Measurements from ENCODE around the gene TARS1. TPM values are rescaled to one million over a fixed set of nuclear protein-coding genes. Genes with fewer than 3 reads are reported as not detected.

Gene TARS1
- total RNA-seq, 1 experiment from 2014 or later = 107 TPM

DNA sequence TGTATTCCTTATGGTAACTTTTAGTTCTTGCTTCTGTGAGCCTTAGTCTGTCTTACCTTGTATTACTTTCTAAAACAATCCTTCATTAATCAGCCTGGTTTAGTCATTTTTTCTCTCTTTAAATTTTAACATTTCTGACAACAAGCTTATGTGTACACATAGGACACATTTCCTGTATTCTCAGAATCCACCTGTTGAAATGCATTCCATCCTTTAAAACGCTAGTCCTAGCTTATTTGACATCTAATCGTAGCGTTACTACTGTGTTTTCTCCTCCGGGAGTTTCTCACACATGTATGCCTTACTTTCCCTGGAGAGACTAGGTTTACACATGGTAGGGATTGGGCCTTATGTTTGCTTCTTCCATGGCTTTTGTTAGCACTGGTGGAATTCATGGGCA lies 3.8 kb downstream of the TARS1 start:
- no peak overlapping the region for H3K4me3 ChIP-seq (ENCODE audit: low read length)
- no peak for DNase-seq
- H3K9me2 ChIP-seq (replicated peaks; ENCODE audit: insufficient read depth, low read length) = no peaks in the 10 kb centered on the region
- H3K27me3 ChIP-seq (ENCODE audit: low read length) = no peaks in the 10 kb centered on the region
- H3K9ac ChIP-seq (ENCODE audit: low read length) = no peak overlapping the region
- H3K4me1 ChIP-seq (ENCODE audit: low read length) = peaks cover 15% of the 10 kb centered on the region
- peaks cover 27% of the 10 kb centered on the region; the same call in 1 of the 2 replicates for H3K36me3 ChIP-seq (ENCODE audit: insufficient read depth, low read length)
- no peaks in the 10 kb centered on the region for H3K9me3 ChIP-seq (ENCODE audit: low read length)
- H2AFZ ChIP-seq (ENCODE audit: low read length) = no peak overlapping the region
- no peak overlapping the region for H3K4me2 ChIP-seq (ENCODE audit: low read depth, low read length, poor library complexity, severe bottlenecking)
- no peak overlapping the region for H3K27ac ChIP-seq (ENCODE audit: low read length)
- H3K79me2 ChIP-seq (ENCODE audit: low read length) = peaks cover 58% of the 10 kb centered on the region
- H4K20me1 ChIP-seq (ENCODE audit: insufficient read depth, low read depth, low read length) = no peaks in the 10 kb centered on the region

- Histone ChIP-seq H3K4me2 (ENCODE audit: low read depth, low read length, poor library complexity, severe bottlenecking) (no peak overlapping the region), H3K36me3 (ENCODE audit: insufficient read depth, low read length) (peaks cover 32% of the 10 kb centered on the region), H2AFZ (ENCODE audit: low read length) (no peak overlapping the region), H3K27me3 (ENCODE audit: low read length) (no peaks in the 10 kb centered on the region), H3K9me2 (replicated peaks; ENCODE audit: insufficient read depth, low read length) (no peaks in the 10 kb centered on the region), H3K27ac (ENCODE audit: low read length) (no peak overlapping the region), H3K9me3 (ENCODE audit: low read length) (no peaks in the 10 kb centered on the region), H3K79me2 (ENCODE audit: low read length) (peaks cover 58% of the 10 kb centered on the region), H3K4me1 (ENCODE audit: low read length) (peaks cover 10% of the 10 kb centered on the region), H3K9ac (ENCODE audit: low read length) (no peak overlapping the region), H3K4me3 (ENCODE audit: low read length) (no peak overlapping the region), H4K20me1 (ENCODE audit: insufficient read depth, low read depth, low read length) (no peaks in the 10 kb centered on the region)
- DNase-seq = no peak
Measured at GRCh38 chr5:33445798-33446197, 5.0 kb downstream of the TARS1 start.

GRCh38 chr5:33448118-33448517 lies 7.4 kb downstream of the TARS1 start:
- H2AFZ ChIP-seq (ENCODE audit: low read length) = no peak overlapping the region
- H4K20me1 ChIP-seq (ENCODE audit: insufficient read depth, low read depth, low read length) = no peaks in the 10 kb centered on the region
- no peaks in the 10 kb centered on the region for H3K4me1 ChIP-seq (ENCODE audit: low read length)
- H3K9me2 ChIP-seq (replicated peaks; ENCODE audit: insufficient read depth, low read length) = no peaks in the 10 kb centered on the region
- H3K4me2 ChIP-seq (ENCODE audit: low read depth, low read length, poor library complexity, severe bottlenecking) = no peak overlapping the region
- no peaks in the 10 kb centered on the region for H3K27me3 ChIP-seq (ENCODE audit: low read length)
- no peak overlapping the region for H3K4me3 ChIP-seq (ENCODE audit: low read length)
- H3K9ac ChIP-seq (ENCODE audit: low read length) = no peak overlapping the region
- H3K36me3 ChIP-seq (ENCODE audit: insufficient read depth, low read length) = peaks cover 32% of the 10 kb centered on the region
- H3K79me2 ChIP-seq (ENCODE audit: low read length) = peaks cover 40% of the 10 kb centered on the region
- no peaks in the 10 kb centered on the region for H3K9me3 ChIP-seq (ENCODE audit: low read length)
- DNase-seq = no peak
- H3K27ac ChIP-seq (ENCODE audit: low read length) = no peak overlapping the region

DNA sequence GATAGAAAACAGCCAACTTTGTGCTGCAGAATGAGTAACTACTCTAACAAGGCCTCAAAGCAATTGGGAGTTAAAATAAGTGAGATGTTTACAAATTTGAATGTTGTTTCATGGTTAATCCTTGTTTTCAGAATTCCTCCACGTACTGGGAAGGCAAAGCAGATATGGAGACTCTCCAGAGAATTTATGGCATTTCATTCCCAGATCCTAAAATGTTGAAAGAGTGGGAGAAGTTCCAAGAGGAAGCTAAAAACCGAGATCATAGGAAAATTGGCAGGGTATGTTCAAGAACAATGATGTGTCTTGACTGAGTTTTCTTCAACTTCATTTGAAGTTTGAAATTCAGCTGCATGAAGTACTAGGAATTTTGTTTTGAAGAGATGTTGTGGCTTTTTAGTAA lies 16.4 kb downstream of the TARS1 start:
- H3K9ac ChIP-seq (ENCODE audit: low read length) = no peak overlapping the region
- H3K4me2 ChIP-seq (ENCODE audit: low read depth, low read length, poor library complexity, severe bottlenecking) = no peak overlapping the region
- no peaks in the 10 kb centered on the region for H3K9me3 ChIP-seq (ENCODE audit: low read length)
- no peak overlapping the region for H3K27ac ChIP-seq (ENCODE audit: low read length)
- H3K79me2 ChIP-seq (ENCODE audit: low read length) = no peaks in the 10 kb centered on the region
- H2AFZ ChIP-seq (ENCODE audit: low read length) = no peak overlapping the region
- H4K20me1 ChIP-seq (ENCODE audit: insufficient read depth, low read depth, low read length) = no peaks in the 10 kb centered on the region
- H3K9me2 ChIP-seq (replicated peaks; ENCODE audit: insufficient read depth, low read length) = no peaks in the 10 kb centered on the region
- peaks cover 69% of the 10 kb centered on the region; the same call in 1 of the 2 replicates for H3K36me3 ChIP-seq (ENCODE audit: insufficient read depth, low read length)
- no peak overlapping the region for H3K4me3 ChIP-seq (ENCODE audit: low read length)
- no peaks in the 10 kb centered on the region for H3K27me3 ChIP-seq (ENCODE audit: low read length)
- no peak for DNase-seq
- H3K4me1 ChIP-seq (ENCODE audit: low read length) = no peaks in the 10 kb centered on the region

- no peaks in the 10 kb centered on the region for H3K9me2 ChIP-seq (replicated peaks; ENCODE audit: insufficient read depth, low read length)
- no peaks in the 10 kb centered on the region for H3K27me3 ChIP-seq (ENCODE audit: low read length)
- no peaks in the 10 kb centered on the region for H3K79me2 ChIP-seq (ENCODE audit: low read length)
- no peak overlapping the region for H3K9ac ChIP-seq (ENCODE audit: low read length)
- H3K27ac ChIP-seq (ENCODE audit: low read length) = no peak overlapping the region
- H3K9me3 ChIP-seq (ENCODE audit: low read length) = no peaks in the 10 kb centered on the region
- H3K4me3 ChIP-seq (ENCODE audit: low read length) = no peak overlapping the region
- no peak overlapping the region for H2AFZ ChIP-seq (ENCODE audit: low read length)
- H3K36me3 ChIP-seq (ENCODE audit: insufficient read depth, low read length) = peaks cover 76% of the 10 kb centered on the region; the same call in 1 of the 2 replicates
- DNase-seq = no peak
- H3K4me1 ChIP-seq (ENCODE audit: low read length) = no peaks in the 10 kb centered on the region
- H3K4me2 ChIP-seq (ENCODE audit: low read depth, low read length, poor library complexity, severe bottlenecking) = no peak overlapping the region
- H4K20me1 ChIP-seq (ENCODE audit: insufficient read depth, low read depth, low read length) = no peaks in the 10 kb centered on the region
Measured at GRCh38 chr5:33457817-33458216, 17.1 kb downstream of the TARS1 start.

- Histone ChIP-seq H3K9me3 (ENCODE audit: low read length) (no peaks in the 10 kb centered on the region), H3K9ac (ENCODE audit: low read length) (no peak overlapping the region), H3K36me3 (ENCODE audit: insufficient read depth, low read length) (peaks cover 78% of the 10 kb centered on the region; the same call in 1 of the 2 replicates), H3K27me3 (ENCODE audit: low read length) (no peaks in the 10 kb centered on the region), H3K79me2 (ENCODE audit: low read length) (no peaks in the 10 kb centered on the region), H3K4me3 (ENCODE audit: low read length) (no peak overlapping the region), H3K4me1 (ENCODE audit: low read length) (no peaks in the 10 kb centered on the region), H3K27ac (ENCODE audit: low read length) (no peak overlapping the region), H4K20me1 (ENCODE audit: insufficient read depth, low read depth, low read length) (no peaks in the 10 kb centered on the region), H3K4me2 (ENCODE audit: low read depth, low read length, poor library complexity, severe bottlenecking) (no peak overlapping the region), H3K9me2 (replicated peaks; ENCODE audit: insufficient read depth, low read length) (no peaks in the 10 kb centered on the region), H2AFZ (ENCODE audit: low read length) (no peak overlapping the region)
- no peak for DNase-seq
Measured at GRCh38 chr5:33460210-33460609, 19.4 kb downstream of the TARS1 start.

DNA sequence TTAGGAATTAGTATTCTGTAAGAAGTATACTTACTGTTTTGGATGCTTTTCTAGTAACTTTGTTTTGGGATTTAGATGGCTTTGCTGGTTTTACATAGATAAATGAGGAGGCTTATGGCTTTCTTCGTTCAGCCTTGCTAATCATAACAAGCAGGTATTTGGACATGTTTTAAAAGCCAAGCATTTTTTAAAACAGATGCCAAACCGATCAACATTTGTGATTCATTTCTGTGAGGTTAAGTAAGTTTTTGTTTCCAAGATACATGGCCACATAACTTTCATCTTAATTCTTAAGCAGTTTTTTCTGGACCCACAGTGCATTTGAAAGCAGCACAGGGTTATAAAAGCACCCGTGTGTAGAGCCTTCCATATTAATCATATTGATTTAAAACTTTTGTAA lies 21.7 kb downstream of the TARS1 start:
- no peak overlapping the region for H3K4me2 ChIP-seq (ENCODE audit: low read depth, low read length, poor library complexity, severe bottlenecking)
- H3K27ac ChIP-seq (ENCODE audit: low read length) = no peak overlapping the region
- no peaks in the 10 kb centered on the region for H3K9me3 ChIP-seq (ENCODE audit: low read length)
- H3K79me2 ChIP-seq (ENCODE audit: low read length) = no peaks in the 10 kb centered on the region
- H4K20me1 ChIP-seq (ENCODE audit: insufficient read depth, low read depth, low read length) = no peaks in the 10 kb centered on the region
- no peak overlapping the region for H3K9ac ChIP-seq (ENCODE audit: low read length)
- no peak for DNase-seq
- no peaks in the 10 kb centered on the region for H3K4me1 ChIP-seq (ENCODE audit: low read length)
- no peaks in the 10 kb centered on the region for H3K27me3 ChIP-seq (ENCODE audit: low read length)
- H3K4me3 ChIP-seq (ENCODE audit: low read length) = no peak overlapping the region
- peaks cover 69% of the 10 kb centered on the region for H3K36me3 ChIP-seq (ENCODE audit: insufficient read depth, low read length)
- no peak overlapping the region for H2AFZ ChIP-seq (ENCODE audit: low read length)
- H3K9me2 ChIP-seq (replicated peaks; ENCODE audit: insufficient read depth, low read length) = no peaks in the 10 kb centered on the region

DNA sequence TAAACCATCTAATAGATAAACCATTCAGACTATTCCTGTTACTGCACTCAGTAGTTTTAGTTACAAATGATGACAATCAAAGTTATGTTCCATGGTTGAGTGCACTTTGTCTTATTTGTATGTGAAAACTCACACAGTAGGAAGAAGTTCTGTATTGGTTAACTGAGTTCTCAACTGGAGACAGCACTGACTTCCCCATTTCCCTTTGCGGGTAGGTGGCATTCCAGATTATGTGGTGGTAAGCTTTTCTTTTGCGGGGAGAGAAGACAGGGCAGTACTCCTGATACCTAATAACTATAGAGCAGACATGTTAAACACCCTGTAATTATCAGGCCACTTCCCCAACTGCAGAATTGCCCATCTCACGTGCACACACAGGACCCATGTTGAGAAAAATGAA lies 24.4 kb downstream of the TARS1 start:
- Histone ChIP-seq H3K27ac (ENCODE audit: low read length) (no peak overlapping the region), H3K27me3 (ENCODE audit: low read length) (no peaks in the 10 kb centered on the region), H2AFZ (ENCODE audit: low read length) (no peak overlapping the region), H3K79me2 (ENCODE audit: low read length) (no peaks in the 10 kb centered on the region), H3K4me2 (ENCODE audit: low read depth, low read length, poor library complexity, severe bottlenecking) (no peak overlapping the region), H3K4me3 (ENCODE audit: low read length) (no peak overlapping the region), H4K20me1 (ENCODE audit: insufficient read depth, low read depth, low read length) (no peaks in the 10 kb centered on the region), H3K9me3 (ENCODE audit: low read length) (no peaks in the 10 kb centered on the region), H3K36me3 (ENCODE audit: insufficient read depth, low read length) (peaks cover 56% of the 10 kb centered on the region), H3K4me1 (ENCODE audit: low read length) (no peaks in the 10 kb centered on the region), H3K9me2 (replicated peaks; ENCODE audit: insufficient read depth, low read length) (no peaks in the 10 kb centered on the region), H3K9ac (ENCODE audit: low read length) (no peak overlapping the region)
- DNase-seq = no peak
